Common myeloid progenitor, CD34-positive (primary cell): ENCODE measurements around the gene CXCL8.

ENCODE experiments used
- CTCF ChIA-PET: fragments of 350-600 bp; sonication (Branson Sonifier 250); formaldehyde crosslinking; loops from one replicate; lab custom pipeline; 2021; ENCODE audit warnings: antibody characterized with exemption; lab: Charles Lee
- POLR2A ChIA-PET: fragments of 350-600 bp; sonication (Branson Sonifier 250); formaldehyde crosslinking; loops from one replicate; lab custom pipeline; 2021; ENCODE audit warnings: antibody characterized with exemption; lab: Charles Lee
- DNase-seq, 3 donors: peaks; one replicate each; pipeline versions ENCODE4 v3.0.0 to v3.0.0-alpha.2; 2013
- H3K27ac ChIP-seq, 2 experiments: 1 replicate in 1 of 2; 2 replicates in 1 of 2; pipeline ENCODE4 v1.7.0; 2013; ENCODE audit warnings: inconsistent platforms in 2 of 2, low read length in 2 of 2, mild to moderate bottlenecking in 2 of 2, low read depth in 1 of 2, moderate library complexity in 1 of 2; ENCODE audit not compliant: severe bottlenecking in 2 of 2, insufficient read depth in 1 of 2, poor library complexity in 1 of 2
- H3K27me3 ChIP-seq, 5 experiments: replicated peaks in 2 of 5; 1 replicate in 3 of 5; 2 replicates in 2 of 5; pipeline versions ENCODE4 v1.6.1 to v1.7.0; 2013; ENCODE audit warnings: low read length in 4 of 5, mild to moderate bottlenecking in 2 of 5, moderate library complexity in 2 of 5, inconsistent platforms in 1 of 5; ENCODE audit not compliant: insufficient read depth in 5 of 5, control insufficient read depth in 4 of 5
- H3K36me3 ChIP-seq, 4 experiments: 1 replicate in 2 of 4; 2 replicates in 2 of 4; pipeline versions ENCODE4 v1.6.1 to v1.7.0; 2013; ENCODE audit warnings: low read length in 3 of 4, control low read depth in 1 of 4, mild to moderate bottlenecking in 1 of 4; ENCODE audit not compliant: control insufficient read depth in 4 of 4, insufficient read depth in 4 of 4
- H3K4me1 ChIP-seq, 4 experiments: 1 replicate in 3 of 4; 2 replicates in 1 of 4; pipeline versions ENCODE4 v1.6.1 to v1.7.1; 2013; ENCODE audit warnings: low read length in 3 of 4, mild to moderate bottlenecking in 3 of 4, control low read depth in 1 of 4, inconsistent platforms in 1 of 4, moderate library complexity in 1 of 4; ENCODE audit not compliant: control insufficient read depth in 4 of 4, insufficient read depth in 4 of 4; ENCODE audit errors: control extremely low read depth in 1 of 4
- H3K4me3 ChIP-seq, 7 experiments: 1 replicate in 4 of 7; 2 replicates in 3 of 7; pipeline versions ENCODE4 v1.5.1 to v1.7.0; 2013; ENCODE audit warnings: mild to moderate bottlenecking in 7 of 7, low read length in 6 of 7, moderate library complexity in 6 of 7, inconsistent platforms in 2 of 7, low read depth in 2 of 7, control low read depth in 1 of 7; ENCODE audit not compliant: insufficient read depth in 4 of 7, control insufficient read depth in 1 of 7; ENCODE audit errors: extremely low read depth in 1 of 7
- H3K9me3 ChIP-seq, 5 experiments: 1 replicate in 4 of 5; 2 replicates in 1 of 5; pipeline versions ENCODE4 v1.6.1 to v1.7.1; 2013; ENCODE audit warnings: low read length in 4 of 5, mild to moderate bottlenecking in 2 of 5, inconsistent platforms in 1 of 5, low read depth in 1 of 5, moderate library complexity in 1 of 5; ENCODE audit not compliant: control insufficient read depth in 4 of 5, insufficient read depth in 2 of 5; ENCODE audit errors: control extremely low read depth in 1 of 5
- WGBS: methylation state at CpG from one replicate; pipeline ENCODE4 v1.1.5; 2013; ENCODE audit not compliant: insufficient coverage; 5-methylcytosine and 5-hydroxymethylcytosine counted together

Gene CXCL8

GRCh38 chr4:73761856-73762255, 21.5 kb downstream of the CXCL8 start:
- CTCF ChIA-PET = interaction anchor here (1.4 to 2.6 kb wide), 3 partner anchors 32 to 102 kb away, joined by 4 to 10 read pairs (median 5); no protein-coding TSS in a partner anchor
- Histone ChIP-seq H3K27ac (no peak overlapping the region), H3K4me3 (no peak overlapping the region), H3K27me3 (no peaks in the 10 kb centered on the region), H3K9me3 (no peaks in the 10 kb centered on the region), H3K4me1 (peaks cover 8 to 12% (median 9%) of the 10 kb centered on the region in 4 experiments), H3K36me3 (no peaks in the 10 kb centered on the region)
- POLR2A ChIA-PET = no interaction called here
- WGBS = no CpG with 5 or more reads among the region's 1 CpG
- peak in 1 of 3 donors; percentile 20 for DNase-seq

GRCh38 chr4:73762409-73762808, 22.0 kb downstream of the CXCL8 start:
- POLR2A ChIA-PET = no interaction called here
- Histone ChIP-seq H3K36me3 (no peaks in the 10 kb centered on the region), H3K4me1 (peaks cover 8 to 12% (median 9%) of the 10 kb centered on the region in 4 experiments), H3K27ac (no peak overlapping the region), H3K9me3 (no peaks in the 10 kb centered on the region), H3K4me3 (peak overlapping the region in 1 of 7 experiments; percentile 10), H3K27me3 (no peaks in the 10 kb centered on the region)
- CTCF ChIA-PET = interaction anchor here (0.7 to 2.6 kb wide), 8 partner anchors 33 to 771 kb away, joined by 3 to 10 read pairs (median 4); partner anchors contain the start of gene CXCL3
- peak; percentile 34 to 78 (median 64) for DNase-seq
- WGBS = 4% methylated on average over 4 of the region's 7 CpGs

GRCh38 chr4:73763877-73764276, 23.5 kb downstream of the CXCL8 start:
- Histone ChIP-seq H3K4me3 (no peak overlapping the region), H3K36me3 (no peaks in the 10 kb centered on the region), H3K27ac (no peak overlapping the region), H3K9me3 (no peaks in the 10 kb centered on the region), H3K4me1 (peaks cover 8 to 12% (median 9%) of the 10 kb centered on the region in 4 experiments), H3K27me3 (no peaks in the 10 kb centered on the region)
- no peak for DNase-seq
- ChIA-PET CTCF (interaction anchor here (1.1 to 2.6 kb wide), 6 partner anchors 11 to 770 kb away, joined by 3 to 10 read pairs (median 5); no protein-coding TSS in a partner anchor), POLR2A (no interaction called here)
- 100% methylated on average over 5 of the region's 6 CpGs for WGBS

- Histone ChIP-seq H3K4me3 (no peak overlapping the region), H3K36me3 (no peaks in the 10 kb centered on the region), H3K4me1 (peaks cover 8 to 12% (median 9%) of the 10 kb centered on the region in 4 experiments), H3K27me3 (no peaks in the 10 kb centered on the region), H3K27ac (no peak overlapping the region), H3K9me3 (no peaks in the 10 kb centered on the region)
- ChIA-PET CTCF (no interaction called here), POLR2A (no interaction called here)
- 97% methylated on average over 3 of the region's 4 CpGs for WGBS
- no peak for DNase-seq
Observed at GRCh38 chr4:73764513-73764912, 24.1 kb downstream of the CXCL8 start.

- Histone ChIP-seq H3K9me3 (no peaks in the 10 kb centered on the region), H3K36me3 (no peaks in the 10 kb centered on the region), H3K4me1 (peaks cover 4 to 12% (median 9%) of the 10 kb centered on the region in 4 experiments), H3K4me3 (no peak overlapping the region), H3K27me3 (no peaks in the 10 kb centered on the region), H3K27ac (no peak overlapping the region)
- CTCF ChIA-PET = no interaction called here
- WGBS = 100% methylated on average over 1 of the region's 2 CpGs
- POLR2A ChIA-PET = no interaction called here
- no peak for DNase-seq
Observed at GRCh38 chr4:73765296-73765695, 24.9 kb downstream of the CXCL8 start.

GRCh38 chr4:73770917-73771316, 30.5 kb downstream of the CXCL8 start:
- 88% methylated on average over 1 of the region's 2 CpGs for WGBS
- CTCF ChIA-PET = interaction anchor here (0.6 to 1.2 kb wide), 3 partner anchors 33 to 93 kb away, joined by 3 read pairs; no protein-coding TSS in a partner anchor
- no peaks in the 10 kb centered on the region for H3K36me3 ChIP-seq
- no peak for DNase-seq
- no peak overlapping the region for H3K4me3 ChIP-seq
- H3K9me3 ChIP-seq = no peaks in the 10 kb centered on the region
- POLR2A ChIA-PET = no interaction called here
- no peaks in the 10 kb centered on the region for H3K27me3 ChIP-seq
- H3K4me1 ChIP-seq = no peaks in the 10 kb centered on the region
- no peak overlapping the region for H3K27ac ChIP-seq

DNA sequence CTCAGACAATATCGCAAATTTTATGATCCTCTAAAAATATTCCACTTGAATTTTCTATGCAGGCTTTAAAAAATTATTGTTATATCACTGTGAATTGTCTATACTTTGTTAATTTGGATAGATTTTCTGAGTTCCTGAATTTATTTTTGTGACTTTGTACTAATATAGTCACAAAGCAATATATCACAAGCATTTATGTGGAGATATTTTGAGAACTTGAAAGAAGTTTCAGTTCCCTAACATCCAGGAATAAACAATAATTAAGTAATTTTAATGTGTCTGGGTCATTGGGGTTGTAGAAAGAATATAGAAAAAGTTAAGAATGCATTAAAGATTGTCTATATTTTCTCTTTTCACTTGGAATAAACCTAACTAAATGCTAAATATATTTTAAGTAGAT, 32.0 kb downstream of the CXCL8 start:
- WGBS = no CpG with 5 or more reads among the region's 1 CpG

More for the DNA sequence above, 32.0 kb downstream of the CXCL8 start:
- no peak overlapping the region for H3K27ac ChIP-seq
- H3K4me3 ChIP-seq = no peak overlapping the region
- no peaks in the 10 kb centered on the region for H3K27me3 ChIP-seq
- DNase-seq = no peak
- POLR2A ChIA-PET = no interaction called here
- H3K9me3 ChIP-seq = no peaks in the 10 kb centered on the region
- peaks cover 0 to 10% (median 0%) of the 10 kb centered on the region in 4 experiments for H3K4me1 ChIP-seq
- CTCF ChIA-PET = no interaction called here
- no peaks in the 10 kb centered on the region for H3K36me3 ChIP-seq
